CD4-positive, alpha-beta T cell treated with Interleukin-15 for 4 hours (primary cell): ENCODE data around the gene RRP1.

ENCODE experiments used
- DNase-seq: peaks from one replicate; pipeline ENCODE4 v3.0.0-alpha.2; 2020; ENCODE audit warnings: low spot score

The RRP1 gene

DNA sequence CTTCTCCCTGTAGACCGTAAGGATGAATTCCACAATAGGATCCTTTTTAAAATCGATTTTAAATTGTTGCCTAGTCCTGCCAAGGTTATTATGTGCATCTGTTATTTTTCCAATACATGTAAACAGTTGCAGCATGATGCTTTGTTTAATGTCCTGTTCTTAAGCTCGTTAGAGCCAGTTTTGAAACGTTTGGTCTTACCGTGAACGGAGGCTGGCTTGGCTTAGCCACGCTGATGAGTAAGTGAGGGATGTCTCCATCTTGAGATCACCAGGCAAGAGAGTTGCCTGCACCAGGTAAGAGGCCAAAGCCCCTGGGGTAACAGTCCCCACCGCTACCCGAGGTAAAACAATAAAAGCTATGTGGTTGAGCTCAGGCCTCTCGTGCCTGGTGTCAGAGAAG is 30.6 kb upstream of the RRP1 start:
- DNase-seq, result no peak

DNA sequence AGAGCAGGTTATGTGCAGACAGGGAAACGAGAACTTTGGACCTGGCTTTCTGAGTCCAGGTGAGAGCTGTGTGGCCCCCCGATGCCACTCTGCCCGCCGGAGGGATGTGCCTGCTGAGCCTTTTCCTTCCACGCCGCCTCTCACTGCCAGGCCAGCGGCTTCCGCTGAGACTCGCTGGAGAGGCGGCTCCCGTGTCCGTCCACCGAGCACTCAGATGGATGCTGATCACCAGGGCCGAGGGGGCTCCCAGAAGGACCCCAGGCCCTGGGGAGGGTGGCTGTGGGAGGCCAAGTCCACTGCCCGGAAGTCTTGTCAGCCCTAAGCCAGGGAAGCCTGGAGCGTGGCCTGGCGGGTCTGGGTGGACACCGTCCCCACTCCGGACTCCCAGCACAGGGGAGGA is 29.7 kb upstream of the RRP1 start:
- no peak for DNase-seq

DNA sequence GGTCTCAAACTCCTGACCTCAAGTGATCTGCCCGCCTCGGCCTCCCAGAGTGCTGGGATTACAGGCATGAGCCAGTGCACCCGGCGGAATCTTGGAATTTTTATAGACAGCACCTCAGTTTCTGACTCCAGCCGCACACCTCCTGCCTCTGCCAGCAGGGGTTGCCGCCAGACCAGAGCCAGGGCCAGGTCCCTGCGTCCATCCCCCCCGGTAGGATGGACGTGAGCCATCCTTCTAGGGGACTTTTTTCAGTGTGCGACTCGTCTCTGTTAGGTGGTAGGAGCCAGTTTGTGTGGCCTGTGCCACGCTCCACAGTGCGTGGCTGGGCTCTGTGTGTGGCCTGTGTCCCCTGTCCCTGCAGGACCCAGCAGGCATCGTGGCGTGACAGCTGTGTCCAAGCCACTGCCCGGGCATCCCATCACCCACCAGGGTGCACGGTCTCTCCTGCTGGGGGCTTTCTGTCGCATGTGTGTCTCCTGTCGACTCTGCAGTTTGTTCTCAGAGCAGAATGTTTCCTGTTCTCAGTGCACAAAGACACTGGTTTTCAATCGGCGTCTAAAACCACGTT is 28.9 kb upstream of the RRP1 start:
- no peak for DNase-seq

- no peak for DNase-seq
These were observed 27.5 kb upstream of the RRP1 start for GRCh38 chr21:43761886-43762285.

- no peak for DNase-seq
These were observed 26.9 kb upstream of the RRP1 start for GRCh38 chr21:43762303-43763128.

- no peak for DNase-seq
These were observed 25.4 kb upstream of the RRP1 start for GRCh38 chr21:43763901-43764523.

DNA sequence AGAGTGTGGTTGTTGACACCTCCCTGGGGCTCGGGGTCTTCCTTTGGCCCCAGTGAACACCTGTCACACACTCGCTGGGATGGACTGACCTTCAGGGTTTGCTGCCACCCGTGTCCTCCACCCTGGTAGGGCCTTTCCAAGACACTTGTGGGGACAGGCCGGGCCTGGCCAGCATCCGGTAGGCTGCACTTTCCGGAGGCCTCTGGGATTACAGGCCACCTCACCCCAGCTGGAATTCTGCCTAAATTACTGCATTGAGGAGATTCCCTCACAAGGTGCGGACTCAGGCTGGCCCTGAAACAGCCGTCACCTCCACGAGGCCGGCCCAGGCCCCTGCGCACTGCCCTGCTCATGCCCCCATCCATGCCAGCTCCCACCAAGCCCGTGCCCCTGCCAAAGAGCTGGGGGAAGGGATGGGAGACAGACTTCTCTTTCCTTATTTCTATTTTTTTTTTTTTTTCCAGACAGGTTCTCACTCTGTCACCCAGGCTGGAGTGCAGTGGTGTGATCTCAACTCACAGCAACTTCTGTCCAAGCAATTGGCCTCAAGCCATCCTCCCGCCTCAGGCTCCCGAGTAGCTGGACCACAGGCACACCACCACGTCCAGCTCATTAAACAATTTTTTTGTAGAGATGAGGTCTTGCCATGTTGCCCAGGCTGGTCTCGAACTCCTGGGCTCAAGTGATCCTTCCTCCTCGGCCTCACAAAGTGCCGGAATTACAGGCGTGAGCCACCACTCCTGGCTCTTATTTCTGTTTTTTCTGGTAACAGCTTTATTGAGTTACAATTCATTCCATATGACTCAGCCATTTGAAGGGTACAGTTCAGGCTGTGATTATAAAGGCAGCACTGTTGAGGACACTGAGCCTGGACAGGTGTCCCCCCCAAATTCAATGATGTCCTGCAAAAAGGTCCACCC is 24.5 kb upstream of the RRP1 start:
- no peak for DNase-seq

- DNase-seq, result no peak
These were observed 22.5 kb upstream of the RRP1 start for GRCh38 chr21:43766734-43767497.

DNA sequence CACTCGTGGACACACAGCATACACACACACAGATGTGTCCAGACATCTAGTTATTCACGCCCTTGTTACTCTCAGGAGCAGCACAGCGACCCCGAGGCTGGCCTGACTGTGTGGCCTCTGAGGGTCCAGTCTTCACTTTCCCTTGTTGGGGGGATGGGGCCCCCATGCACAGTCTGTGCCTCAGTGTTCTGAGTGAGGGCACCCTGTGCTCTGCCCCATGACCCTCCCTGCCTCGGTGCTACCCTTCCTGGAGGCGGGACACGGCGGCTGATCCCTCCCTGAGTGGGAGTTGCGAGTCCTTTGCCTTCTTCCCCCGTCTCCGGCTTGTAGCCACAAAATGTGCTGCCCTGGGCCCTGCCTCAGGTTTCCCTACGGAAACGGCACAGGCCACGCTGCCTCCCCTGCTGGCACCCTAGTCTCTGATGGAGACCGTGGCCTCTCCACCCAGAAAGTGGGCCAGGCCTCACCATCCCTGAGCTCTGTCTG is 21.8 kb upstream of the RRP1 start:
- no peak for DNase-seq

DNA sequence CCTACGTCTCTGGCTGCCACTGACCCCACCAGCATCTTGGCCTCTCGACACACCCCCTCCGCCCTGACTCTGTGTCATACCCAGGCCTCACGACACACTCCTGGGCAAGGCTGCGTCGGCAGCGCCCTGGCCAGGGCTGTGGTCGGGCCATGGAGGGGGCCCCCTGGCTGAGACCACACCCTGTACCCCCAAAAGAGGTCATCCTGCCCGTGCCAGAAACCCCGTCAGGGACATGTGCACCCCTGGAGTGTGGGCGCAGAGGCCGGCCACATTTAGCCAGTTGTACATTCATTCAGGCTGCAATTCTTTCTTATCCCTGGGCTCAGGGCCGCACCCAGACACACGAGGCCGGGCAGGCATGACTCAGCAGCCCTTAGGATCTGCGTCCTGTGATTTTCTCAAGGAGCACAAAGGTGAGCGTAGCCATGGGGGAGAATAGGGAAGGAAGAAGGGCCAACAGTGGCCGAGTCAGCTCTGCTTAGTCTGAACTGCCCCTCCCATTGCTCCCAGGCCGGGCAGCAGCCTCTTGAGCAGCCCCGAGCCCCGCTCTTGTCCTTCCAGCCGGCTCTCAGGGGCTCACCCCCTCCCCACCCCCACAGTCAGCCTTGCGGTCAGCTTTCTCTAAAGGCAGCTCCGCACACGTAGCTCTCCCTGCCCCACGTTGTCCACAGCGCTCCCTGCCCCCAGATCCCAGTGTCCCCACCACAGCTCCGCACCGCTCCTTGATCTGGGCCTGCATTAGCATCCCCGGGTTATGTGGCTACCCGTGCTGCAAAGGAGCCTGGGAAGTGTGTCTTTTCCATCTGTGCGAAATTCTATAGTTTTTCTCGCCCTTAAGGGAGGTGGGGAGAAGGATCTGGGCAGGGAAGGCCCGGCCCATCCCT is 21.2 kb upstream of the RRP1 start:
- no peak for DNase-seq

- no peak for DNase-seq
These were observed 20.6 kb upstream of the RRP1 start for GRCh38 chr21:43768868-43769167.

- DNase-seq, result no peak
These were observed 19.9 kb upstream of the RRP1 start for GRCh38 chr21:43769325-43769958.

DNA sequence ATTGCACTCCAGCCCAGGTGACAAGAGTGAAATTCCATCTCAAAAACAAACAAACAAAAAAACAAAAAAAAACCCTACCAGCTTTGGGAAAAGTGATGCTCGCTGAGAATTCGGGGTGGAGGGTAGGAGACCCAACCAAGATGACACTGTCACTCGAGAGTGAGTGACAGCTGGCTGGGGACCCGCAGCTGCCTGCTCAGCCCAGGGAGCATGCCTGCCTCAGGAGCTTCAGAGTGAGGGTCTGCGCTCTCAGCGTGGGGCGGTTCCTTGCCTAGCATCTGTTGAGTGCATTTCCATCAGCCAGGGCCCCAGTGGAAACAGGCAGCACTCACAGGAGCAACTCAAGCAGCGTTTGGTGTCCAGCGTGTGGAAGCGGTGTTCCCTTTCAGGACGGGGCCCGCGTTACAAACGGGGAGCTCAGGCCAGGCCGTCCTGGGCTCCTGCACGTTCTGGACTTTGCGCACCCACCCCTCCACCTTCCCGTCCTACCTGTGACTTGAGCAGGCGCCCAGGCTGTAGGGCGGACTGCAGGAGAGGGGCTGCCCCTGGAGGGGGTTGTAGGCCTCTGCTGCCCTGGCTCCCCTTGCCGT is 19.2 kb upstream of the RRP1 start:
- no peak for DNase-seq

- DNase-seq, result no peak
These were observed 18.1 kb upstream of the RRP1 start for GRCh38 chr21:43771199-43771675.

- DNase-seq, result no peak
These were observed 17.5 kb upstream of the RRP1 start for GRCh38 chr21:43771698-43772424.

DNA sequence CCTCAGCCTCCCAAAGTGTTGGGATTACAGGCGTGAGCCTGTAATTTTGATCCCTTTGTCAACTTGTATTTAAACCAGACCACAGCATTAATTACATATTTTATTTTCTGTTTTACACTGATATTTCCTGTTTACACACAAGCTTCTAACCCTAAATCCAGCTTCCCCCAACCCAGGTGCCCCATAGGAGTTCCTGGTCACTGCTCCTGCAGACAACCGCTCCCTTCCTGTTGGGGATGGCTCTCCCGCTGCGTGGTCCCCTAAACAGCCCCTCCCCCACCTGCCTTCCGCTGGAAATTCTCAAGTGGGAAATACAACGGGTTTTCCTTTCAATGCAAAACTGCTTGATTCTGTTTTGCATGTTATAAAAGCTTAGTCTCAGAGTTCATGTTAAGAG is 17.0 kb upstream of the RRP1 start:
- DNase-seq, result no peak

DNA sequence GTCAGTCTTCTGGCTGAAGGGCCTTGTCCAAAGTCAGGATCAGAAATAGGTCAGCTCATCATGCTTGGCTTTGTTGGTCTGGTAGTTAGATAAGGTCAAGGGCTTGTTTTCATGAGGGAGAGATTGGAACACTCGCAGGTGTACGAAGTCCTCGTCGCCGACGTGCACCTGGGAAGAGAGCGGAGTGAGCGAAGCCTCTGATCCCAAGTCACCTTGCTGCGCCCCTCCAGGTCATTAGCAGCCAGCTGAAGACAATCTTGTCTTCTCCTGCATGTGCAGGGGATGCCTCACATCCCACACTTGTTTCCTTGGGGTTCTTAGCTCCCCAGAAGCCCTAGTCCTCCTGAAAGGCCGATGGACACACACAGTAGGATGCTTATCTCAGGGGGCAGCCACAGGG is 15.2 kb upstream of the RRP1 start:
- no peak for DNase-seq

DNA sequence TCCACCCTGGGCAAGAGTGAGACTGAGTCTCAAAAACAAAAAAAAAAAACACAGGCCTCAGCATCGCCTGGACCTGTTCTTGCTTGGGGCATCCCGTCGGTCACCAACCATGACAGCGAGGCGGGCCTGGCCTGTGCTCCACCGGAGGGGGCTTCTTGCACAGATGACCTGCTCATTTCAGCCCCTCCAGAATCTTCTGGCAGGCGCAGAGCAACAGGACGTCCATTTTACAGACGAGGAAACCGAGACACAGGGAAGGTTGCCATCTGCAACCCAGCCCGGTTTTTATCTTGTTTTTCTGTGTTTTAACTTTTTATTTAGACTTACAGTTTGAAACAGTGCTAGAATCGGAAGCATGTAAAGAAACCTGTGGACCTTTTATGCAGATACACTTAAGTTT is 14.2 kb upstream of the RRP1 start:
- no peak for DNase-seq
